IMR-90 (cell line): ENCODE data around the gene HOXB8. TPM values are rescaled to one million over a fixed set of nuclear protein-coding genes. Genes with fewer than 3 reads are reported as not detected.

Source experiments
- ATAC-seq: fragments of 200-7000 bp; cut with Tn5 transposase; 2 replicates; pipeline ENCODE4 v1.9.1; 2020; ENCODE audit warnings: low read depth, mild to moderate bottlenecking, moderate library complexity
- BruUV-seq: library from RNA; stranded (reverse); fragments of 400-500 nt; replicated peaks from 2 replicates; lab custom pipeline; 2021; lab: Mats Ljungman, UMichigan
- CTCF ChIA-PET: fragments of 300-600 bp; formaldehyde crosslinking; extraction: SDS; loops from one replicate; lab custom pipeline; 2021; ENCODE audit warnings: antibody characterized with exemption; lab: Yijun Ruan, JAX
- POLR2A ChIA-PET: fragments of 300-600 bp; sonication (Branson Sonifier 250); formaldehyde crosslinking; loops from one replicate; lab custom pipeline; 2022; ENCODE audit warnings: antibody characterized with exemption; ENCODE audit not compliant: unreplicated experiment; lab: Charles Lee
- DNase-seq: peaks from one replicate; pipeline ENCODE4 v3.0.0; 2013
- H2AFZ ChIP-seq: replicated peaks from 2 replicates; pipeline ENCODE3; 2013; ENCODE audit warnings: low read length, mild to moderate bottlenecking; ENCODE audit not compliant: poor library complexity
- H2AK5ac ChIP-seq: 2 replicates; pipeline ENCODE4 v1.6.1; 2013; ENCODE audit warnings: low read depth, low read length, inconsistent platforms
- H2AK9ac ChIP-seq: replicated peaks from 2 replicates; pipeline ENCODE3; 2013; ENCODE audit warnings: mild to moderate bottlenecking, low read depth, low read length, moderate library complexity; ENCODE audit not compliant: poor library complexity
- H2BK120ac ChIP-seq: 2 replicates; pipeline ENCODE4 v1.6.1; 2013; ENCODE audit warnings: low read depth, low read length, inconsistent platforms
- H2BK15ac ChIP-seq: 3 replicates; pipeline ENCODE4 v1.6.1; 2013; ENCODE audit warnings: low read depth, low read length, inconsistent platforms
- H2BK20ac ChIP-seq: 2 replicates; pipeline ENCODE4 v1.6.1; 2013; ENCODE audit warnings: low read depth, mild to moderate bottlenecking, inconsistent platforms, low read length, moderate library complexity
- H2BK5ac ChIP-seq: 2 replicates; pipeline ENCODE4 v1.6.1; 2013; ENCODE audit warnings: mild to moderate bottlenecking, low read depth, low read length, inconsistent platforms; ENCODE audit not compliant: poor library complexity, severe bottlenecking
- H3K14ac ChIP-seq: replicated peaks from 2 replicates; pipeline ENCODE4 v1.6.1; 2013; ENCODE audit warnings: low read depth, low read length, inconsistent platforms
- H3K18ac ChIP-seq: 2 replicates; pipeline ENCODE4 v1.6.1; 2013; ENCODE audit warnings: low read depth, low read length, control low read depth
- H3K23ac ChIP-seq: 2 replicates; pipeline ENCODE4 v1.6.1; 2013; ENCODE audit warnings: low read depth, low read length, inconsistent platforms
- H3K27ac ChIP-seq: 2 replicates; pipeline ENCODE4 v1.5.1; 2013; ENCODE audit warnings: mild to moderate bottlenecking, control low read depth, low read length; ENCODE audit not compliant: insufficient read depth
- H3K27me3 ChIP-seq: 2 replicates; pipeline ENCODE4 v1.6.1; 2013; ENCODE audit warnings: low read length; ENCODE audit not compliant: control insufficient read depth, insufficient read depth
- H3K36me3 ChIP-seq: 2 replicates; pipeline ENCODE4 v1.6.1; 2013; ENCODE audit warnings: low read length, mixed read lengths; ENCODE audit not compliant: control insufficient read depth, insufficient read depth
- H3K4ac ChIP-seq: 2 replicates; pipeline ENCODE4 v1.6.1; 2013; ENCODE audit warnings: low read depth, low read length, inconsistent platforms
- H3K4me1 ChIP-seq: 2 replicates; pipeline ENCODE4 v1.6.1; 2013; ENCODE audit warnings: low read length, mixed read lengths; ENCODE audit not compliant: control insufficient read depth, insufficient read depth
- H3K4me2 ChIP-seq: 2 replicates; pipeline ENCODE4 v1.6.1; 2013; ENCODE audit warnings: low read depth, mild to moderate bottlenecking, control low read depth, low read length, moderate library complexity
- H3K4me3 ChIP-seq: 2 replicates; pipeline ENCODE4 v1.5.1; 2013; ENCODE audit warnings: low read depth, mild to moderate bottlenecking, control low read depth, low read length, moderate library complexity; ENCODE audit not compliant: insufficient read depth
- H3K56ac ChIP-seq: 2 replicates; pipeline ENCODE4 v1.6.1; 2013; ENCODE audit warnings: low read length, inconsistent platforms; ENCODE audit not compliant: insufficient read depth; ENCODE audit errors: extremely low read depth
- H3K79me1 ChIP-seq, 2 experiments: 2 replicates each; pipeline ENCODE4 v1.6.1; 2013; ENCODE audit warnings: low read length in 2 of 2, inconsistent platforms in 1 of 2, low read depth in 1 of 2
- H3K9ac ChIP-seq: 2 replicates; pipeline ENCODE4 v1.6.1; 2013; ENCODE audit warnings: low read depth, low read length, control low read depth
- H3K9me1 ChIP-seq: 2 replicates; pipeline ENCODE4 v1.6.1; 2013; ENCODE audit warnings: low read length, inconsistent platforms; ENCODE audit not compliant: insufficient read depth
- H3K9me3 ChIP-seq: 2 replicates; pipeline ENCODE4 v1.6.1; 2013; ENCODE audit warnings: low read length; ENCODE audit not compliant: control insufficient read depth, insufficient read depth
- H4K20me1 ChIP-seq: 2 replicates; pipeline ENCODE4 v1.6.1; 2013; ENCODE audit warnings: low read length, inconsistent platforms; ENCODE audit not compliant: insufficient read depth
- H4K5ac ChIP-seq: 2 replicates; pipeline ENCODE4 v1.6.1; 2013; ENCODE audit warnings: mild to moderate bottlenecking, low read depth, low read length, control low read depth
- H4K8ac ChIP-seq, 2 experiments: 2 replicates each; pipeline ENCODE4 v1.6.1; 2013; ENCODE audit warnings: low read depth in 2 of 2, low read length in 2 of 2, control low read depth in 1 of 2, inconsistent platforms in 1 of 2
- H4K91ac ChIP-seq: 2 replicates; pipeline ENCODE4 v1.6.1; 2013; ENCODE audit warnings: low read depth, low read length, inconsistent platforms; ENCODE audit not compliant: insufficient read depth
- BHLHE40 ChIP-seq: fragments of 150-350 bp; IDR thresholded peaks from 2 replicates; pipeline ENCODE4 v1.6.1; 2016; ENCODE audit warnings: mild to moderate bottlenecking, low read depth, low read length
- CEBPB ChIP-seq: IDR thresholded peaks from 2 replicates; pipeline ENCODE4 v1.6.1; 2012; ENCODE audit warnings: low read depth, low read length, improper control_type of control experiment
- CHD1 ChIP-seq: IDR thresholded peaks from 2 replicates; pipeline ENCODE4 v1.6.1; 2012; ENCODE audit warnings: low read depth, low read length, improper control_type of control experiment
- CTCF ChIP-seq: conservative IDR thresholded peaks from 2 replicates; pipeline ENCODE4 v1.5.1; 2012; ENCODE audit warnings: mild to moderate bottlenecking, low read depth, low read length, improper control_type of control experiment
- ELK1 ChIP-seq: fragments of 150-350 bp; IDR thresholded peaks from 2 replicates; pipeline ENCODE4 v1.6.1; 2016; ENCODE audit warnings: low read depth, mild to moderate bottlenecking, low read length, moderate library complexity, borderline replicate concordance
- FOS ChIP-seq: fragments of 150-350 bp; IDR thresholded peaks from 2 replicates; pipeline ENCODE4 v1.6.1; 2016; ENCODE audit warnings: low read depth, low read length
- MAFK ChIP-seq: IDR thresholded peaks from 2 replicates; pipeline ENCODE4 v1.6.1; 2012; ENCODE audit warnings: low read depth, low read length, improper control_type of control experiment
- MAZ ChIP-seq: IDR thresholded peaks from 2 replicates; pipeline ENCODE4 v1.6.1; 2012; ENCODE audit warnings: low read depth, mild to moderate bottlenecking, low read length, improper control_type of control experiment, moderate library complexity, borderline replicate concordance
- NFE2L2 ChIP-seq: fragments of 150-350 bp; IDR thresholded peaks from 2 replicates; pipeline ENCODE4 v1.6.1; 2016; ENCODE audit warnings: low read depth, mild to moderate bottlenecking, low read length
- RAD21 ChIP-seq: IDR thresholded peaks from 2 replicates; pipeline ENCODE4 v1.6.1; 2012; ENCODE audit warnings: low read length, improper control_type of control experiment
- RFX5 ChIP-seq: IDR thresholded peaks from 2 replicates; pipeline ENCODE4 v1.8.0; 2012; ENCODE audit warnings: low read depth, mild to moderate bottlenecking, low read length, moderate library complexity
- SMC3 ChIP-seq: fragments of 150-350 bp; IDR thresholded peaks from 2 replicates; pipeline ENCODE4 v1.6.1; 2016; ENCODE audit warnings: low read depth, mild to moderate bottlenecking, antibody characterized with exemption, low read length, moderate library complexity
- USF2 ChIP-seq: fragments of 150-350 bp; IDR thresholded peaks from 2 replicates; pipeline ENCODE4 v1.6.1; 2017; ENCODE audit warnings: mild to moderate bottlenecking, antibody characterized with exemption, low read length, low read depth
- WGBS, 2 experiments: methylation state at CpG; one replicate each; pipeline versions ENCODE4 v1.1.5 to v1.1.7; 2013; ENCODE audit warnings: missing lambda C conversion rate in 2 of 2; ENCODE audit not compliant: insufficient read length in 1 of 2; ENCODE audit errors: extremely low coverage in 2 of 2; 5-methylcytosine and 5-hydroxymethylcytosine counted together
- dilution Hi-C: fragments of 300-500 bp; cut with HindIII; formaldehyde crosslinking; loops from one replicate; pipeline ENCODE4 v1.14.3; 2018; ENCODE audit warnings: low sequenced_read_pairs; ENCODE audit not compliant: unreplicated experiment
- in situ Hi-C: fragments of 300-500 bp; cut with MboI; formaldehyde crosslinking; loops from 3 replicates; pipeline ENCODE4 v1.14.3; 2019; ENCODE audit warnings: low sequenced_read_pairs, inconsistent platforms, mixed read lengths
- intact Hi-C: fragments of 100-400 bp; cut with micrococcal nuclease; formaldehyde crosslinking; loops from 2 replicates; pipeline ENCODE4 v1.10.0; 2022
- polyA plus RNA-seq, 3 experiments: library from polyadenylated mRNA; depleted of rRNA; stranded (reverse); fragments of >200 nt; gene quantifications; 2 replicates each; pipeline ENCODE4 v1.2.3, GENCODE V29; 2012; ENCODE audit warnings: low replicate concordance in 1 of 3
- total RNA-seq: library from RNA; depleted of rRNA; stranded (reverse); fragments of >200 nt; gene quantifications from 2 replicates; pipeline ENCODE4 v1.2.3, GENCODE V29; 2012

HOXB8 gene
- total and polyA plus RNA-seq, 2 of the 4 experiments (the other 2 are of a cell fraction) = 0.54 to 5.3 TPM

GRCh38 chr17:48613862-48614694 is 1.0 kb downstream of the HOXB8 start:
- peaks cover 4% of the 10 kb centered on the region; the same call in 1 of the 2 replicates for H4K20me1 ChIP-seq
- H2AK5ac ChIP-seq = no peak overlapping the region
- H3K79me1 ChIP-seq = peaks cover 9 to 27% of the 10 kb centered on the region in 2 experiments; a peak in 3 of 4 replicates
- peak overlapping the region; percentile 57 for H2AK9ac ChIP-seq
- WGBS, 2 experiments = 42% methylated on average over 39 of the region's 55 CpGs; no CpG with 5 or more reads in 1 of the 2 experiments
- H3K4me1 ChIP-seq = peaks cover 11% of the 10 kb centered on the region
- in situ Hi-C loops = no loop called here
- no peak overlapping the region for H4K91ac ChIP-seq
- 0 out of 2 replicates have a peak, but pooled peaks cover 3% of the 10 kb centered on the region for H3K9me1 ChIP-seq
- 0 out of 2 replicates have a peak overlapping the region, but pooled peaks have one; percentile 9 for H3K56ac ChIP-seq
- no peak overlapping the region for H3K23ac ChIP-seq
- ATAC-seq (no peak), DNase-seq (peak; percentile 31)
- H3K9me3 ChIP-seq = no peaks in the 10 kb centered on the region
- peak overlapping the region; percentile 78 for H2AFZ ChIP-seq
- H3K4me2 ChIP-seq = peak overlapping the region; percentile 73
- H3K36me3 ChIP-seq = no peaks in the 10 kb centered on the region
- dilution Hi-C loops = no loop called here
- peak overlapping the region; percentile 94 for H3K27ac ChIP-seq
- CTCF ChIA-PET = interaction anchor here (0.6 to 1.4 kb wide), 5 partner anchors 9 to 355 kb away, joined by 3 to 6 read pairs (median 4); no protein-coding TSS in a partner anchor
- H3K18ac ChIP-seq = no peak overlapping the region; the same call in 1 of the 2 replicates
- H3K14ac ChIP-seq = no peak overlapping the region
- peak overlapping the region; percentile 52 for H3K4me3 ChIP-seq
- intact Hi-C loops = no loop called here
- peaks cover 36% of the 10 kb centered on the region for H3K27me3 ChIP-seq
- no peak overlapping the region for H4K8ac ChIP-seq
- BruUV-seq = no TSS peak
- H3K9ac ChIP-seq = peak overlapping the region; percentile 63
- no peak overlapping the region for H4K5ac ChIP-seq
- no peak overlapping the region for H3K4ac ChIP-seq
- no peak overlapping the region; the same call in 1 of the 2 replicates for H2BK120ac ChIP-seq
- no peak overlapping the region for H2BK20ac ChIP-seq
- POLR2A ChIA-PET = interaction anchor here (0.6 to 1.4 kb wide), 3 partner anchors 17 to 26 kb away, joined by 3 to 4 read pairs (median 4); no protein-coding TSS in a partner anchor
- H2BK15ac ChIP-seq = no peak overlapping the region
- H2BK5ac ChIP-seq = peak overlapping the region; percentile 27
- TF ChIP-seq CEBPB (no peak), CHD1 (no peak), ELK1 (no peak), RAD21 (no peak), USF2 (no peak), FOS (no peak), NFE2L2 (no peak), SMC3 (no peak), MAFK (no peak), MAZ (no peak), CTCF (no peak), RFX5 (no peak), BHLHE40 (no peak)
